ENCODE measurements around the gene DAGLA.

DAGLA gene

DNA sequence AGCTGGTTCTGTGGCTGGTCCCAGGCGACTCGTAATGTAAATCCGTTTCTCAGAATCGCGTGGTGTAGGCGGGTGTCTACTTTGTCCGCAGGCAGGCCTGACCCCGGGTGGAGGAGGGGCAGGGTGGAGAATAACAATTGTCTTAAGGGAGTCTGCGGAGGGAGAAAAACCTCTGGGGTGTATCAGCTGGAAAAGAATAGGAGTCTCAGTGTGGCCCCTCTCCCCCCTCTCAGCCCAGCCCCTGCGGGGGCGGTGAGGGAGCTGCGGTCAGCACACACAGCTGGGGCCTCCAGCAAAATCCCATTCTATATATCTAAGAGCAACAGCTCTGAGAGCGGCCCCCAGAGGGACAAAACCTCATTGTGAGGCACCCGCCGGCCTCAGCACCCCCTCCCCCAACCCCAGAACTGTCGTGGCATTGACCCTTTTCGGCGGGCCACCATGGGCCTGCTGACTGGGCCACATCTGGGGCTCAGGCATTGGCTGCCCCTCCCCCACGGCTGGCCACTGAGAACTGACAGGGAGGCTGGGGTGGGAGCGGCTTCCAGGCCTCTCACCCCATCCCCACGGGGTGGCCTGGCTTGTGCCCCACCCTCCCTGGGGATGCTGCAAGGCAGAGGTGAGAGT lies 69.5 kb downstream of the DAGLA start:
- no peak for DNase-seq

DNA sequence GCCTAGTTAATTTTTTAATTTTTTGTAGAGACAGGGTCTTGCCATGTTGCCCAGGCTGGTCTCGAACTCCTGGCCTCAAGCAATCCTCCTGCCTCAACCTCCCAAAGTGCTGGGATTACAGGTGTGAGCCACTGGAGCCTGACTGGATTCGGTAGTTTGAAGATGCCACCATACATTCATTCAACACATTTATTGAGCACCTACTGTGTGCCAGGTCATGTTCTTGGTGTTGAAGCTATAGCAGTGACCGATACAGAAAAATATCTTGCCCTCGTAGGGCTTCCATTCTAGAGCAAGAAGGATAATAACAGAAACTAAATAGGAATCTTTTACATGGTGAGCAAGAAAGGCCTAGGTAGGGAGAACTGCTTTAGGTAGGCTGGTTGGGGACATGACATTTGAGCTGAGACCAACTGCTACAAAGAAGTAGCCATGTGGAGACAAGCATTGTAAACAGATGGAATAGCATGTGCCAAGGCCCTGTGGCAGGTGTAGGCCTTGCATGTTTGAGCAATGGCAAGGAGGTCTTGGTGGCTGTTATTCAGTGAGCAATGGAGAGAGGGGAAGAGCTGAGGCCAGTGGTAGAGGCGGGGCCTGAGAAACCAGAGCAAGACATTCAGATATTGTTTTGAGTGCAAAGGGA lies 70.6 kb downstream of the DAGLA start:
- no peak for DNase-seq

GRCh38 chr11:61751384-61751783 lies 71.2 kb downstream of the DAGLA start:
- DNase-seq: no peak

DNA sequence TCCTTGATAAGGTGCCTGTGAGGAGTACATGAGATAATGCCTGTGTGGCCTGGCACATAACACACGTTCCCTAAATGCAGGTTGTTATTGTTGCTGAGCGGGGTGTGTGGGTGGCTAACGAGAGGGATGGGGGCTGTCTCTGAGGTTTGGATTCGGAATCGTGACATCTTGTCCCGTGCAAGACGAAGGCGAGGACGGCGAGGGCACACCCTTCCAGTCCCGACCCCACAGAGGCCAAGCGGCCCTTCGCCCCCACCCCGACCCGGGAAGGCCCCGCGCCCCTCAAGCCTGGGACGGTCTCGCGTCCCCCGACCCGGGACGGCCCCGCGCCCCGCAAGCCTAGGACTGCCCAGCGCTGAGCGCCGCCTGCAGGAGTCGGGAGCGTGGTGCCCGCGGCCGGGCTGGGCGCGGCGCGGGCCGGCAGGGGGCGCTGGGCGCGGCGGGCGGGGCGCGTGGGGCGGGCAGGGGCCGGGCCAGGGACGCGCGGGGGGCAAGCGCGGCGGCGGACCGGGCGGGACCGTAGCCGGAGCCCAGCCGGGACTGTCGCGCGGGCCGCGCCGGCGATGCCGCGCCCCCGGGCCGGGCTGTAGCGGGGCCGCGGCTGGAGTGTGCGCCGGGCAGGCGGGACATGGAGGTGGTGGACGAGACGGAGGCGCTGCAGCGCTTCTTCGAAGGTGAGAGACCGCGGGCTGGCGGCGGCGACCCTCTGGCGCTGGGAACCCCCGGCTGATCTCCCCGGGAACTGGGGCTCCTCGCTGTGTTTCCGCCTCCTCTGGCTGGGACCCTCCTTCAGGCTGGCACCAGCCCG lies 72.1 kb downstream of the DAGLA start, which contains the start of gene MYRF:
TSS of gene MYRF (plus strand) at position 520 of the 808 bp plus-strand sequence. CDS start at position 629, 109 bp downstream.
- DNase-seq: peak; percentile 57

GRCh38 chr11:61752925-61753521 lies 72.8 kb downstream of the DAGLA start:
- no peak for DNase-seq

DNA sequence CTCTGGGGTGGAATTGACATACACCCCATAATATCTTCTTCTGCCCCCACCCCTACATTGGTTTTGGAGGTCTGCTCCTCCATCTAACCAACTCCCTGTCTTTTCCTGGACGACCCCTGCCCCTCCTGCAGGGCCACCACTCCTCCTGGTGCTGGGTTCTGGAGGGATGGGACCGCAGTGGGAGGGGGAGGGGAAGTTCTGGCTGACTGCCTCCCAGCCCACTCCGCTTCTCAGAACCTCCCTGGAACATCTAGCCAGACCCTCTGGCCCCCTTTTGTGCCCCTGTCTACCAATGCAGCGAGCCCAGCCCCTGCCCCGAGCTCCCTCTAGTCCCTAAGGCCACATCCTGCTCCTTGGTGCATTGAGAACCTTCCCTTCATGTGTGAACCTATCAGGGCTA lies 73.5 kb downstream of the DAGLA start:
- no peak for DNase-seq

DNA sequence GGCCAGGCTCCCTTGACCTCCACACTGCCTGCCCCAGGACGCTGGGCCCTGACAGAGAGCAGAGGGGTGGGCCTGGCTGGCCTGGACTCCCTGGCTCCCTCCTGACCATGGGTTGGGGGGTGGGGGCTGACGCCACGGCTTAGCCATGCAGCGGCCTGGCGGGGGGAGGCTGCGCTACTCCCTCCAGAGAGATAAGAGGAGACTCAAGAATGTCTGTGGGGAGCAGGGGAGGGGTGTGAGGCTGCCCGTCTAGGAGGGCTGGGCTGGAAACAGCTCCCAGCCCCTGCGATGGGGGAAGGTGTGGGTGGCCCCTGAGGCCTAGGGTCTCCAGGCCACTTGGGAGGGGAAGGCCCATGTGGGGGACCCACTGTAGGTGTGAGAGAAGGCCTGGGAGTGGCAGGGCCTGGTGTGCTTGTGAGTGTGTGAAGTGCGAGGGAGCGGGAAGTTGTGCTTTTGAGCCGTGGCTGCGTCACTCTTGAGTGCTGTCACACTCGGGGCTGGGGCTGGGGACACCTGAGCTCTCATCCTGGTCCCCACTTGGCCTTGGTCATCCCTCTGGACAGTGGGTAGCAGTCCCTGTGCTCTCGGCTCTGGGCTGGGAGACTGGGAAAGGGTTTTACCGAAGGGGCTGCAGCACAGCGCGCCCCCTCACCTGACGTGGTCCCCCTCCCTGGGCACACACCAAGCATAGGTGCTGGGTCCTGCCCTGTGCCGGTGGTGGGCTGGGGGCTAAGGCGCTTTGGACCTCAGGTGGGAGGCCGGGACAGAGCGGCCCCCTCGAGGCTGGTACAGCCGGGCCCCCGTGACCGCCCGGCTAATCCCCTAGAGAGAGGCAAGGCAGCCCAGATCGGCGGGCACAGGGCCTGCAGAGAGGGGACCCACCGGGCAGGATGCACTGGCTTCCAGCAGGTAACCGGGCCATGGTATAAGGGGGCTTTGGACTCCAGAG lies 74.6 kb downstream of the DAGLA start:
- peak; percentile 27 for DNase-seq

DNA sequence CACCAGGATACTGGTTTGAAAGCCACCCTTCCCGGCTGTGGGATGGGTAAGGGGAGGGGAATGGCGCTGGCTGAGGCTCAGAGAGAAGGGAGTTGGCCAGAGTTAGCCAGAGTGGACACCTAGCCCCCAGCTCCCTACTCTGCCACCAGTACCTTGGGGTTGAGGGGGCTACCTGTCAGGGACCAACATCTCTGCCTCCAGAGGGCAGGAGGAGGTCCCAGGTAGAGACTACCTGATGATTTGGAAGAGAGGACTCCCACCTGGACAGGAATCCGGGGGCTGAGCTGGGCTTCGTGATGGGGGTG lies 75.9 kb downstream of the DAGLA start:
- DNase-seq: no peak

GRCh38 chr11:61756452-61757212 lies 76.4 kb downstream of the DAGLA start:
- DNase-seq: no peak

DNA sequence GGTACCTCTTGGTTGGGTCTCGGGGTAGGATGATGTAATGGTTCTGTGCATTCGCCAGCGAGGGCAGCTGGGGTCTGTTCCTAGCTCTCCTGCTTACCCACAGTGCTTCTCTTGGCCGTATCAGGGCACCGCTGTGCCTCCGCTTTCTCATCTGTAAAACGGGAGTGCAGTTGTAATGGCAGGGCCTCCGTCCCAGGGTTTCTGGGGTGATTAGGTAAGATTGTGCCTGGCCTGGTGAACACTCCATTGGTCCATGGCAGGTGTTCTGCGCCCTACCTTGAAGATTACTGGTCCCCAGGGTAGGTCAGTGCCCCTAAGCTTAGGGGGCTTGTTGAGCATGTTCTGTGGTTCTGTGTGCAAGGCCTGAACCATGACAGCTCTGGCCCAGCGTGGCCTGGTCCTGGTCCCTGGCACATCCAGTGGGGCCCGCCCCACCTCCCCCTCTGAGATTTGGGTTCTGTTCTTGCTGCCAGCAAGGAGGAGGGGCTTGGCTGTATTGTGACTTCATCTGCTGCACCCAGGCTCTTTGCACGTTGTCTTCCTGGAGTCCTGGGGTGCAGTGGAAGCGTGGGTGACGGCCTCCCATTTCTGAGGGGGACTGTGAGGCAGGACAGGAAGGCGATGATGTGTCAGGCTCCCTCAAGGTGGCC lies 77.1 kb downstream of the DAGLA start:
- DNase-seq: no peak

DNA sequence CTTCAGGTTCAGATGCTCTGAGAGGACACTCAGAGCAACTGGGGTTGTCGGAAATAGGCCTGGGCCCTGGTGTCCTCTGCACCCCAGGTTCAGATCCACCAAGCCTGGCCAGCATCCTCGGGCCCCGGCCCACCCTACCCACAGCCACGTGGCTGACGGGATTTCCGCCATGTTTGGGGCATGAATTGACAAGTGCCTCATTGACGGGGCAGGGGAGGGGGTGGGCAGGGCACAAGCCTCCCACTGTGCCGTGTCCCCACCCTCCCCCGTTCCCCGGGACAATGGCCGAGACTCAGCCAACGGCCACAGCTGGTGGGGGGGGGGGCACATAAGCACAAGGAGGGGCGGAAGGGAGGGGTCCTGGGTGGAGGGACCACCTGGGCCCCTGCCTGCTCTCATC lies 80.8 kb downstream of the DAGLA start:
- DNase-seq: no peak

- DNase-seq: no peak
Observed at GRCh38 chr11:61761440-61762222, 81.4 kb downstream of the DAGLA start.

- DNase-seq: peak; percentile 37
Observed at GRCh38 chr11:61762223-61762615, 82.0 kb downstream of the DAGLA start.

GRCh38 chr11:61762798-61763197 lies 82.6 kb downstream of the DAGLA start:
- peak; percentile 74 for DNase-seq

DNA sequence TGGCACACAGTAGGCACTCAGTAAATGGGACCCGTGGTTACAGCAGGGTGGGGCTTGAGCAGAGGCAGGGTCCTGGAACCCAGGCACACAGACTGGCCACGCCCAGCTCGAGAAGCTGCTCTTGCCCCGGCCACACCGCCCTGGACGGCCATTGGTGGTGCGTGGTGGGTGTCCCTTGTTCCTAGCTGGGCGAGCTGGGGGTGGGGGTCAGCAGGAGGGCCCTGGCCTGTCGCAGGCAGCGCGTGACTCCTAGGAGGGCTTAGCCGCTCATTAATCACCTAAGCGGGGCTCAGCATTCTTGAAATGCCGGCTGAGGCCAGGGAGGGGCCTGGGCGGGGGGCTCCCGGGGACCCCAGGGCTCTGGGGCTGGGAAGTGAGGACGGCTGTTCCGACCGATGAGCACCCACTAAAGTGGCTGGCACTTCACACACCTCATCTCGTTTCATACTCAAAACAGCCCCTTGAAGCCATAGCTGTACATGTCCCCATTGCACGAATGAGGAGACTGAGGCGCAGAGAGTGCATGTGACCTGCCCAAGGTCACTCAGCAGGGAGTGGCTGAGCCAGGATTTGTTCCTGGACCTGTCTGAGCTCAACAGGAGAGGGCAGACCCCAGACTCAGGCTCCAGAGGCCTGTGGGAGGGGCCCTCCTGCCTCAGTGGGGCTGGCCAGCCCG lies 83.9 kb downstream of the DAGLA start:
- DNase-seq: peak; percentile 25

- no peak for DNase-seq
Observed at GRCh38 chr11:61764606-61765260, 84.5 kb downstream of the DAGLA start.

DNA sequence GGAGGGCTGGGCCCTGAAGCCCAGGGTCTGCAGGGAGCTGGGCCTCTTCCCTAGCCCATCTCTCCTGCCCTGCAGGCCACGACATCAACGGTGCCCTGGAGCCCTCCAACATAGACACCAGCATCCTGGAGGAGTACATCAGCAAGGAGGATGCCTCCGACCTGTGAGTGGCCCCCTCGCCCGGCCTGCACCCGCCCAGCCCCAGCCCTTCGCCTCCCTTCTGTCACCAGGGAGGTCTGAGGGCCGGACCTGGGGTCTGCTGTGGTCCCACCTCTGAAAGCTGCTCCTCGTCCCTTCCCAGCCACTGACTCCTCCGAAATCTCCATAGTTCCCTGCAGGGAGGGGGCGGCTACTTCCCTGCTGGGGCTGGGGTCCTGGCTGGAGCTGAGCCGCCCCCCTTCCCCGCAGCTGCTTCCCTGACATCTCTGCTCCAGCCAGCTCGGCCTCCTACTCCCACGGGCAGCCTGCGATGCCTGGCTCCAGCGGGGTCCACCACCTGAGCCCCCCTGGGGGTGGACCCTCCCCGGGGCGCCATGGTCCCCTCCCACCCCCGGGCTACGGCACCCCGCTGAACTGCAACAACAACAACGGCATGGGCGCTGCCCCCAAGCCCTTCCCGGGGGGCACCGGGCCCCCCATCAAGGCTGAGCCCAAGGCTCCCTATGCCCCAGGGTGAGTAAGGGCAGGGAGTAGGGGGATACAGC lies 85.5 kb downstream of the DAGLA start:
- DNase-seq: no peak

- no peak for DNase-seq
Observed at GRCh38 chr11:61766353-61766841, 86.2 kb downstream of the DAGLA start.

Measured in NCI-H82 (cell line).